ENCODE measurements around the gene PAIP2.
"Not testable (repeated sequence)": the region's sequence is repeated elsewhere in the genome, so short reads cannot be mapped to it uniquely, and the experiment has no call there.

PAIP2 gene

GRCh38 chr5:139301808-139302499 lies 39.7 kb upstream of the PAIP2 start:
- Histone ChIP-seq H3K36me3 (ENCODE audit: control insufficient read depth, insufficient read depth, low read length) (no peaks in the 10 kb centered on the region), H3K9ac (ENCODE audit: low read length) (no peak overlapping the region), H3K27me3 (ENCODE audit: control insufficient read depth, insufficient read depth, low read length) (no peaks in the 10 kb centered on the region), H3K4me3 (ENCODE audit: low read length) (no peak overlapping the region), H3K4me1 (ENCODE audit: control insufficient read depth, insufficient read depth, low read length) (peaks cover 13% of the 10 kb centered on the region), H3K9me3 (ENCODE audit: control insufficient read depth, low read length) (no peaks in the 10 kb centered on the region)

GRCh38 chr5:139304391-139305324 lies 37.0 kb upstream of the PAIP2 start:
- no peaks in the 10 kb centered on the region for H3K36me3 ChIP-seq (ENCODE audit: control insufficient read depth, insufficient read depth, low read length)
- H3K4me3 ChIP-seq (ENCODE audit: low read length), result no peak overlapping the region
- H3K9me3 ChIP-seq (ENCODE audit: control insufficient read depth, low read length), result no peaks in the 10 kb centered on the region
- no peaks in the 10 kb centered on the region for H3K27me3 ChIP-seq (ENCODE audit: control insufficient read depth, insufficient read depth, low read length)
- no peak overlapping the region for H3K9ac ChIP-seq (ENCODE audit: low read length)
- peaks cover 6% of the 10 kb centered on the region for H3K4me1 ChIP-seq (ENCODE audit: control insufficient read depth, insufficient read depth, low read length)

- H3K27me3 ChIP-seq (ENCODE audit: control insufficient read depth, insufficient read depth, low read length), result no peaks in the 10 kb centered on the region
- no peaks in the 10 kb centered on the region for H3K9me3 ChIP-seq (ENCODE audit: control insufficient read depth, low read length)
- H3K36me3 ChIP-seq (ENCODE audit: control insufficient read depth, insufficient read depth, low read length), result no peaks in the 10 kb centered on the region
- no peak overlapping the region for H3K4me3 ChIP-seq (ENCODE audit: low read length)
- no peak overlapping the region for H3K9ac ChIP-seq (ENCODE audit: low read length)
- peaks cover 4% of the 10 kb centered on the region for H3K4me1 ChIP-seq (ENCODE audit: control insufficient read depth, insufficient read depth, low read length)
Measured at GRCh38 chr5:139306197-139306596, 35.5 kb upstream of the PAIP2 start.

- Histone ChIP-seq H3K27me3 (ENCODE audit: control insufficient read depth, insufficient read depth, low read length) (no peaks in the 10 kb centered on the region), H3K36me3 (ENCODE audit: control insufficient read depth, insufficient read depth, low read length) (no peaks in the 10 kb centered on the region), H3K9me3 (ENCODE audit: control insufficient read depth, low read length) (no peaks in the 10 kb centered on the region), H3K4me3 (ENCODE audit: low read length) (no peak overlapping the region), H3K9ac (ENCODE audit: low read length) (no peak overlapping the region), H3K4me1 (ENCODE audit: control insufficient read depth, insufficient read depth, low read length) (peaks cover 4% of the 10 kb centered on the region)
Measured at GRCh38 chr5:139306628-139307379, 34.9 kb upstream of the PAIP2 start.

- H3K9me3 ChIP-seq (ENCODE audit: control insufficient read depth, low read length), result no peaks in the 10 kb centered on the region
- no peak overlapping the region for H3K9ac ChIP-seq (ENCODE audit: low read length)
- H3K4me3 ChIP-seq (ENCODE audit: low read length), result no peak overlapping the region
- H3K27me3 ChIP-seq (ENCODE audit: control insufficient read depth, insufficient read depth, low read length), result no peaks in the 10 kb centered on the region
- peaks cover 4% of the 10 kb centered on the region for H3K4me1 ChIP-seq (ENCODE audit: control insufficient read depth, insufficient read depth, low read length)
- H3K36me3 ChIP-seq (ENCODE audit: control insufficient read depth, insufficient read depth, low read length), result no peaks in the 10 kb centered on the region
Measured at GRCh38 chr5:139308797-139309196, 32.9 kb upstream of the PAIP2 start.

GRCh38 chr5:139310715-139311186 lies 30.9 kb upstream of the PAIP2 start:
- not testable (repeated sequence) for H3K4me3 ChIP-seq (ENCODE audit: low read length); H3K9ac ChIP-seq (ENCODE audit: low read length); H3K9me3 ChIP-seq (ENCODE audit: control insufficient read depth, low read length); H3K27me3 ChIP-seq (ENCODE audit: control insufficient read depth, insufficient read depth, low read length); H3K36me3 ChIP-seq (ENCODE audit: control insufficient read depth, insufficient read depth, low read length); H3K4me1 ChIP-seq (ENCODE audit: control insufficient read depth, insufficient read depth, low read length)

GRCh38 chr5:139312075-139312474 lies 29.6 kb upstream of the PAIP2 start:
- Histone ChIP-seq H3K27me3 (ENCODE audit: control insufficient read depth, insufficient read depth, low read length) (no peaks in the 10 kb centered on the region), H3K4me1 (ENCODE audit: control insufficient read depth, insufficient read depth, low read length) (no peaks in the 10 kb centered on the region), H3K36me3 (ENCODE audit: control insufficient read depth, insufficient read depth, low read length) (peaks cover 7% of the 10 kb centered on the region), H3K4me3 (ENCODE audit: low read length) (no peak overlapping the region), H3K9ac (ENCODE audit: low read length) (no peak overlapping the region), H3K9me3 (ENCODE audit: control insufficient read depth, low read length) (no peaks in the 10 kb centered on the region)

GRCh38 chr5:139314276-139314675 lies 27.4 kb upstream of the PAIP2 start:
- no peak overlapping the region for H3K9ac ChIP-seq (ENCODE audit: low read length)
- no peaks in the 10 kb centered on the region for H3K4me1 ChIP-seq (ENCODE audit: control insufficient read depth, insufficient read depth, low read length)
- H3K36me3 ChIP-seq (ENCODE audit: control insufficient read depth, insufficient read depth, low read length), result peaks cover 7% of the 10 kb centered on the region
- H3K9me3 ChIP-seq (ENCODE audit: control insufficient read depth, low read length), result no peaks in the 10 kb centered on the region
- no peaks in the 10 kb centered on the region for H3K27me3 ChIP-seq (ENCODE audit: control insufficient read depth, insufficient read depth, low read length)
- no peak overlapping the region for H3K4me3 ChIP-seq (ENCODE audit: low read length)

- H3K9ac ChIP-seq (ENCODE audit: low read length), result no peak overlapping the region
- no peaks in the 10 kb centered on the region for H3K4me1 ChIP-seq (ENCODE audit: control insufficient read depth, insufficient read depth, low read length)
- peaks cover 7% of the 10 kb centered on the region for H3K36me3 ChIP-seq (ENCODE audit: control insufficient read depth, insufficient read depth, low read length)
Measured at GRCh38 chr5:139315056-139315615, 26.5 kb upstream of the PAIP2 start.

GRCh38 chr5:139335811-139336210 lies 5.8 kb upstream of the PAIP2 start:
- no peak overlapping the region for H3K4me3 ChIP-seq (ENCODE audit: low read length)
- H3K9me3 ChIP-seq (ENCODE audit: control insufficient read depth, low read length), result no peaks in the 10 kb centered on the region
- H3K9ac ChIP-seq (ENCODE audit: low read length), result no peak overlapping the region
- H3K27me3 ChIP-seq (ENCODE audit: control insufficient read depth, insufficient read depth, low read length), result no peaks in the 10 kb centered on the region
- no peaks in the 10 kb centered on the region for H3K36me3 ChIP-seq (ENCODE audit: control insufficient read depth, insufficient read depth, low read length)
- H3K4me1 ChIP-seq (ENCODE audit: control insufficient read depth, insufficient read depth, low read length), result peaks cover under 1% of the 10 kb centered on the region

More at GRCh38 chr5:139315056-139315615, 26.5 kb upstream of the PAIP2 start:
- no peak overlapping the region for H3K4me3 ChIP-seq (ENCODE audit: low read length)
- no peaks in the 10 kb centered on the region for H3K9me3 ChIP-seq (ENCODE audit: control insufficient read depth, low read length)
- H3K27me3 ChIP-seq (ENCODE audit: control insufficient read depth, insufficient read depth, low read length), result no peaks in the 10 kb centered on the region

GRCh38 chr5:139340051-139340450 lies 1.6 kb upstream of the PAIP2 start:
- Histone ChIP-seq H3K4me3 (ENCODE audit: low read length) (no peak overlapping the region), H3K27me3 (ENCODE audit: control insufficient read depth, insufficient read depth, low read length) (no peaks in the 10 kb centered on the region), H3K9me3 (ENCODE audit: control insufficient read depth, low read length) (no peaks in the 10 kb centered on the region), H3K4me1 (ENCODE audit: control insufficient read depth, insufficient read depth, low read length) (peaks cover 14% of the 10 kb centered on the region), H3K36me3 (ENCODE audit: control insufficient read depth, insufficient read depth, low read length) (no peaks in the 10 kb centered on the region), H3K9ac (ENCODE audit: low read length) (no peak overlapping the region)
